Measurements from ENCODE around the gene LTA4H.

DNA sequence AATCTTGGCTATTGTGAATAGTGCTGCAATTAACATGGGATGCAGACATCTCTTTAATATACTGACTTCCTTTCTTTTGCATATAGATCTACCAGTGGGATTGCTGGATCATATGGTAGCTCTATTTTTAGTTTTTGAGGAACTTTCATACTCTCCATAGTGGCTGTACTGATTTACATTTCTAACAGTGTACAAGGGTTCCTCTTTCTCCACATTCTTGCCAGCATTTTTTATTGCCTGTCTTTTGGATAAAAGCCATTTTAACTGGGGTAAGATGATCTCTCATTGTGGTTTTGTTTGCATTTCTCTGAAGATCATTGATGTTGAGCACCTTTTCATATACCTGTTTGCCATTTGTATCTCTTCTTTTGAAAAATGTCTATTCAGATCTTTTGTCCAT, 83.9 kb downstream of the LTA4H start:
- TF ChIP-seq, protein P1, sequence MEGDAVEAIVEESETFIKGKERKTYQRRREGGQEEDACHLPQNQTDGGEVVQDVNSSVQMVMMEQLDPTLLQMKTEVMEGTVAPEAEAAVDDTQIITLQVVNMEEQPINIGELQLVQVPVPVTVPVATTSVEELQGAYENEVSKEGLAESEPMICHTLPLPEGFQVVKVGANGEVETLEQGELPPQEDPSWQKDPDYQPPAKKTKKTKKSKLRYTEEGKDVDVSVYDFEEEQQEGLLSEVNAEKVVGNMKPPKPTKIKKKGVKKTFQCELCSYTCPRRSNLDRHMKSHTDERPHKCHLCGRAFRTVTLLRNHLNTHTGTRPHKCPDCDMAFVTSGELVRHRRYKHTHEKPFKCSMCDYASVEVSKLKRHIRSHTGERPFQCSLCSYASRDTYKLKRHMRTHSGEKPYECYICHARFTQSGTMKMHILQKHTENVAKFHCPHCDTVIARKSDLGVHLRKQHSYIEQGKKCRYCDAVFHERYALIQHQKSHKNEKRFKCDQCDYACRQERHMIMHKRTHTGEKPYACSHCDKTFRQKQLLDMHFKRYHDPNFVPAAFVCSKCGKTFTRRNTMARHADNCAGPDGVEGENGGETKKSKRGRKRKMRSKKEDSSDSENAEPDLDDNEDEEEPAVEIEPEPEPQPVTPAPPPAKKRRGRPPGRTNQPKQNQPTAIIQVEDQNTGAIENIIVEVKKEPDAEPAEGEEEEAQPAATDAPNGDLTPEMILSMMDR (conservative IDR thresholded peaks at IDR 0.05), result no peak
- no peak for TF ChIP-seq ZFX (IDR thresholded peaks at IDR 0.05)
